Endothelial cell of umbilical vein (primary cell): ENCODE results near the gene SPDYE17. TPM values are rescaled to one million over a fixed set of nuclear protein-coding genes. Genes with fewer than 3 reads are reported as not detected.
"Not testable (repeated sequence)": the region's sequence is repeated elsewhere in the genome, so short reads cannot be mapped to it uniquely, and the experiment has no call there.

ENCODE experiments used
- BruUV-seq: library from RNA; stranded (reverse); fragments of 400-500 nt; replicated peaks from 2 replicates; lab custom pipeline; 2021; lab: Mats Ljungman, UMichigan
- CTCF ChIA-PET: fragments of 300-600, 350-600 bp; sonication (Branson Sonifier 250); formaldehyde crosslinking; loops from one replicate; lab custom pipeline; 2021; ENCODE audit warnings: antibody characterized with exemption, inconsistent platforms; lab: Charles Lee
- POLR2A ChIA-PET: fragments of 300-600, 350-600 bp; sonication (Branson Sonifier 250); formaldehyde crosslinking; loops from one replicate; lab custom pipeline; 2021; ENCODE audit warnings: antibody characterized with exemption, inconsistent platforms; lab: Charles Lee
- DNase-seq: peaks from one replicate; pipeline ENCODE4 v3.0.0-alpha.2; 2011; ENCODE audit warnings: low read depth, low spot score
- FAIRE-seq: peaks from 2 replicates; lab custom pipeline; 2011; peaks lifted over from hg19 to GRCh38; lab: Jason Lieb, UNC
- H2AFZ ChIP-seq: 2 replicates; pipeline ENCODE4 v1.6.0; 2012; ENCODE audit warnings: low read depth, low read length, control low read depth, inconsistent platforms
- H3K27ac ChIP-seq: 2 replicates; pipeline ENCODE4 v1.5.1; 2011; ENCODE audit warnings: low read depth, mild to moderate bottlenecking, control low read depth, low read length, moderate library complexity; ENCODE audit not compliant: insufficient read depth
- H3K27me3 ChIP-seq, 2 experiments: 2 replicates each; pipeline versions ENCODE4 v1.6.0 to v1.6.1; 2011; ENCODE audit warnings: low read length in 2 of 2, mixed read lengths in 1 of 2; ENCODE audit not compliant: control insufficient read depth in 2 of 2, insufficient read depth in 2 of 2
- H3K36me3 ChIP-seq, 2 experiments: 2 replicates in 1 of 2; 3 replicates in 1 of 2; pipeline ENCODE4 v1.5.1; 2011; ENCODE audit warnings: low read length in 2 of 2, mild to moderate bottlenecking in 1 of 2, moderate library complexity in 1 of 2; ENCODE audit not compliant: control insufficient read depth in 2 of 2, insufficient read depth in 2 of 2; ENCODE audit errors: extremely low read depth in 1 of 2
- H3K4me1 ChIP-seq: 3 replicates; pipeline ENCODE4 v1.5.1; 2011; ENCODE audit warnings: mild to moderate bottlenecking, low read length; ENCODE audit not compliant: control insufficient read depth, insufficient read depth; ENCODE audit errors: extremely low read depth
- H3K4me2 ChIP-seq: 2 replicates; pipeline ENCODE4 v1.6.1; 2011; ENCODE audit warnings: low read length, control low read depth, mixed read lengths; ENCODE audit not compliant: insufficient read depth
- H3K4me3 ChIP-seq, 3 experiments: fragments of 200-600 bp in 1 of 3; sonication (generic), shearing (Covaris generic) in 1 of 3; replicated peaks in 1 of 3; 2 replicates each; pipeline ENCODE4 v1.5.1; 2011 to 2016; ENCODE audit warnings: control low read depth in 3 of 3, low read length in 3 of 3, mild to moderate bottlenecking in 2 of 3, inconsistent platforms in 1 of 3, low read depth in 1 of 3, moderate library complexity in 1 of 3; ENCODE audit not compliant: insufficient read depth in 1 of 3
- H3K79me2 ChIP-seq: 2 replicates; pipeline ENCODE4 v1.6.0; 2012; ENCODE audit warnings: low read length, inconsistent platforms; ENCODE audit not compliant: control insufficient read depth, insufficient read depth
- H3K9ac ChIP-seq: replicated peaks from 2 replicates; pipeline ENCODE3; 2011; ENCODE audit warnings: low read length, control low read depth; ENCODE audit not compliant: insufficient read depth; ENCODE audit errors: extremely low read depth
- H3K9me1 ChIP-seq: replicated peaks from 3 replicates; pipeline ENCODE4 v1.6.0; 2011; ENCODE audit warnings: mild to moderate bottlenecking, low read length; ENCODE audit not compliant: control insufficient read depth, insufficient read depth; ENCODE audit errors: extremely low read depth
- H3K9me3 ChIP-seq: replicated peaks from 2 replicates; pipeline ENCODE4 v1.5.1; 2012; ENCODE audit warnings: low read length, inconsistent platforms; ENCODE audit not compliant: control insufficient read depth, insufficient read depth
- H4K20me1 ChIP-seq: replicated peaks from 2 replicates; pipeline ENCODE3; 2011; ENCODE audit warnings: mild to moderate bottlenecking, low read length; ENCODE audit not compliant: control insufficient read depth, insufficient read depth; ENCODE audit errors: extremely low read depth
- dilution Hi-C: fragments of 300-500 bp; cut with MboI; formaldehyde crosslinking; loops from one replicate; pipeline ENCODE4 v1.15.0; 2019; ENCODE audit warnings: low sequenced_read_pairs; ENCODE audit not compliant: extremely low pct_ligation_motif_present
- intact Hi-C: fragments of 100-400 bp; cut with micrococcal nuclease; formaldehyde crosslinking; loops from one replicate; pipeline ENCODE4 v1.10.0; 2022
- polyA plus RNA-seq, 4 experiments: library from polyadenylated mRNA; depleted of rRNA in 3 of 4; stranded (reverse) in 3 of 4; unstranded in 1 of 4; fragments of >200 nt; gene quantifications; 2 replicates each; pipeline versions ENCODE4 v1.2.1 to v1.2.3, GENCODE V29; 2011 to 2012; ENCODE audit warnings: missing spikeins in 1 of 4
- total RNA-seq: library from RNA; stranded (reverse); gene quantifications from 2 replicates; pipeline ENCODE4 v1.2.3, GENCODE V29; 2021

The SPDYE17 gene
- total and polyA plus RNA-seq, 2 donors (not counting 3 experiments of a cell fraction or from before 2014, with no cell fraction given): not detected

GRCh38 chr7:77077060-77077459, 44.9 kb upstream of the SPDYE17 start:
- H3K4me3 ChIP-seq, FAIRE-seq, DNase-seq, H3K36me3 ChIP-seq, H3K27ac ChIP-seq, CTCF ChIA-PET, H3K9me1 ChIP-seq, H4K20me1 ChIP-seq, intact Hi-C loops, H2AFZ ChIP-seq, H3K9ac ChIP-seq, POLR2A ChIA-PET, H3K4me1 ChIP-seq, H3K79me2 ChIP-seq, dilution Hi-C loops, H3K9me3 ChIP-seq, H3K27me3 ChIP-seq, H3K4me2 ChIP-seq: not testable (repeated sequence)
- BruUV-seq: TSS peak; percentile 11

GRCh38 chr7:77074786-77075396, 42.7 kb upstream of the SPDYE17 start:
- H3K9ac ChIP-seq, BruUV-seq, H3K4me1 ChIP-seq, H3K9me1 ChIP-seq, H3K4me2 ChIP-seq, DNase-seq, dilution Hi-C loops, POLR2A ChIA-PET, H3K27me3 ChIP-seq, H2AFZ ChIP-seq, intact Hi-C loops, H3K9me3 ChIP-seq, H3K27ac ChIP-seq, H4K20me1 ChIP-seq, H3K79me2 ChIP-seq, H3K36me3 ChIP-seq, H3K4me3 ChIP-seq, CTCF ChIA-PET: not testable (repeated sequence)
- FAIRE-seq: peak; percentile 85

- CTCF ChIA-PET: not testable (repeated sequence)
Observed at GRCh38 chr7:77071108-77071507, 38.9 kb upstream of the SPDYE17 start.

GRCh38 chr7:77065869-77066268, 33.7 kb upstream of the SPDYE17 start:
- POLR2A ChIA-PET, FAIRE-seq, H3K9ac ChIP-seq, H2AFZ ChIP-seq, DNase-seq, H3K36me3 ChIP-seq, H3K9me3 ChIP-seq, H4K20me1 ChIP-seq, CTCF ChIA-PET, H3K79me2 ChIP-seq, dilution Hi-C loops, H3K4me3 ChIP-seq, H3K27ac ChIP-seq, H3K9me1 ChIP-seq, H3K4me1 ChIP-seq, intact Hi-C loops, H3K4me2 ChIP-seq, BruUV-seq, H3K27me3 ChIP-seq: not testable (repeated sequence)

More at GRCh38 chr7:77071108-77071507, 38.9 kb upstream of the SPDYE17 start:
- H3K9ac ChIP-seq, H2AFZ ChIP-seq, BruUV-seq, H3K4me2 ChIP-seq, H4K20me1 ChIP-seq, H3K27ac ChIP-seq, H3K9me1 ChIP-seq, dilution Hi-C loops, H3K4me3 ChIP-seq, intact Hi-C loops, DNase-seq, H3K79me2 ChIP-seq, FAIRE-seq, H3K36me3 ChIP-seq, H3K27me3 ChIP-seq, H3K9me3 ChIP-seq, H3K4me1 ChIP-seq, POLR2A ChIA-PET: not testable (repeated sequence)
